MM.1S (cell line): Measurements from ENCODE around the gene EPB41L4B.

Experiments
- CTCF ChIP-seq: fragments of 300-600 bp; sonication (generic); IDR thresholded peaks from 2 replicates; pipeline ENCODE4 v1.5.1; 2016; ENCODE audit warnings: antibody characterized with exemption, low read length, mixed read lengths
- EZH2 ChIP-seq: fragments of 300-600 bp; sonication (generic); optimal IDR thresholded peaks from 2 replicates; pipeline ENCODE3; 2017; ENCODE audit warnings: low read depth, mild to moderate bottlenecking, antibody characterized with exemption, low read length, mixed read lengths
- EZH2phosphoT487 ChIP-seq: fragments of 300-600 bp; sonication (generic); IDR thresholded peaks from 2 replicates; pipeline ENCODE4 v1.6.1; 2018; ENCODE audit warnings: antibody characterized with exemption, low read length

DNA sequence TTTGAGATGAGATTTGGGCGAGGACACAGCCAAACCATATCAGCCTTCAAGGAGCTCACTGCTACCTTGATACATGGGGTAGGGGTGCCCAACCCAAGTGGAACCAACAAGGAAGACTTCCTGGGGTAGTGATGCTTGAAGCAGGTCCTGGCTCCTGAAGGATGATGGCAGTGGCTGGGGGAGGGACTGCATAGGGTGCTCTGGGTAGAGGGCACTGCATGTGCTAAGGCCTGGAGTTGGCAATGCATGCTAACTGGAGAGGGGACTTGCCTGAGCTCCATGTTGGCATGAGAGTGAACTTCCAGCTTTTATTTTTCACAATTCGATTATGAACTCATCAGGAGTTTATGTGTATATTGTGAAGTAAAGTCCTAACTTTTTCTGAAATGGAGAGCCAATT lies 95.2 kb downstream of the EPB41L4B start:
- TF ChIP-seq EZH2 (no peak), CTCF (no peak), EZH2phosphoT487 (no peak)
